Endothelial cell of umbilical vein (primary cell): ENCODE results near the gene SDCCAG8. TPM values are rescaled to one million over a fixed set of nuclear protein-coding genes. Genes with fewer than 3 reads are reported as not detected.

Experiments
- BruUV-seq: library from RNA; stranded (reverse); fragments of 400-500 nt; replicated peaks from 2 replicates; lab custom pipeline; 2021; lab: Mats Ljungman, UMichigan
- CTCF ChIA-PET: fragments of 300-600, 350-600 bp; sonication (Branson Sonifier 250); formaldehyde crosslinking; loops from one replicate; lab custom pipeline; 2021; ENCODE audit warnings: antibody characterized with exemption, inconsistent platforms; lab: Charles Lee
- POLR2A ChIA-PET: fragments of 300-600, 350-600 bp; sonication (Branson Sonifier 250); formaldehyde crosslinking; loops from one replicate; lab custom pipeline; 2021; ENCODE audit warnings: antibody characterized with exemption, inconsistent platforms; lab: Charles Lee
- DNase-seq: peaks from one replicate; pipeline ENCODE4 v3.0.0-alpha.2; 2011; ENCODE audit warnings: low read depth, low spot score
- FAIRE-seq: peaks from 2 replicates; lab custom pipeline; 2011; peaks lifted over from hg19 to GRCh38; lab: Jason Lieb, UNC
- H2AFZ ChIP-seq: 2 replicates; pipeline ENCODE4 v1.6.0; 2012; ENCODE audit warnings: low read depth, low read length, control low read depth, inconsistent platforms
- H3K27ac ChIP-seq: 2 replicates; pipeline ENCODE4 v1.5.1; 2011; ENCODE audit warnings: low read depth, mild to moderate bottlenecking, control low read depth, low read length, moderate library complexity; ENCODE audit not compliant: insufficient read depth
- H3K27me3 ChIP-seq, 2 experiments: 2 replicates each; pipeline versions ENCODE4 v1.6.0 to v1.6.1; 2011; ENCODE audit warnings: low read length in 2 of 2, mixed read lengths in 1 of 2; ENCODE audit not compliant: control insufficient read depth in 2 of 2, insufficient read depth in 2 of 2
- H3K36me3 ChIP-seq, 2 experiments: 2 replicates in 1 of 2; 3 replicates in 1 of 2; pipeline ENCODE4 v1.5.1; 2011; ENCODE audit warnings: low read length in 2 of 2, mild to moderate bottlenecking in 1 of 2, moderate library complexity in 1 of 2; ENCODE audit not compliant: control insufficient read depth in 2 of 2, insufficient read depth in 2 of 2; ENCODE audit errors: extremely low read depth in 1 of 2
- H3K4me1 ChIP-seq: 3 replicates; pipeline ENCODE4 v1.5.1; 2011; ENCODE audit warnings: mild to moderate bottlenecking, low read length; ENCODE audit not compliant: control insufficient read depth, insufficient read depth; ENCODE audit errors: extremely low read depth
- H3K4me2 ChIP-seq: 2 replicates; pipeline ENCODE4 v1.6.1; 2011; ENCODE audit warnings: low read length, control low read depth, mixed read lengths; ENCODE audit not compliant: insufficient read depth
- H3K4me3 ChIP-seq, 3 experiments: fragments of 200-600 bp in 1 of 3; sonication (generic), shearing (Covaris generic) in 1 of 3; replicated peaks in 1 of 3; 2 replicates each; pipeline ENCODE4 v1.5.1; 2011 to 2016; ENCODE audit warnings: control low read depth in 3 of 3, low read length in 3 of 3, mild to moderate bottlenecking in 2 of 3, inconsistent platforms in 1 of 3, low read depth in 1 of 3, moderate library complexity in 1 of 3; ENCODE audit not compliant: insufficient read depth in 1 of 3
- H3K79me2 ChIP-seq: 2 replicates; pipeline ENCODE4 v1.6.0; 2012; ENCODE audit warnings: low read length, inconsistent platforms; ENCODE audit not compliant: control insufficient read depth, insufficient read depth
- H3K9ac ChIP-seq: replicated peaks from 2 replicates; pipeline ENCODE3; 2011; ENCODE audit warnings: low read length, control low read depth; ENCODE audit not compliant: insufficient read depth; ENCODE audit errors: extremely low read depth
- H3K9me1 ChIP-seq: replicated peaks from 3 replicates; pipeline ENCODE4 v1.6.0; 2011; ENCODE audit warnings: mild to moderate bottlenecking, low read length; ENCODE audit not compliant: control insufficient read depth, insufficient read depth; ENCODE audit errors: extremely low read depth
- H3K9me3 ChIP-seq: replicated peaks from 2 replicates; pipeline ENCODE4 v1.5.1; 2012; ENCODE audit warnings: low read length, inconsistent platforms; ENCODE audit not compliant: control insufficient read depth, insufficient read depth
- H4K20me1 ChIP-seq: replicated peaks from 2 replicates; pipeline ENCODE3; 2011; ENCODE audit warnings: mild to moderate bottlenecking, low read length; ENCODE audit not compliant: control insufficient read depth, insufficient read depth; ENCODE audit errors: extremely low read depth
- CTCF ChIP-seq, 2 donors: IDR thresholded peaks; 1 replicate in 1 of 2; 2 replicates in 1 of 2; pipeline ENCODE4 v1.5.1; 2011; ENCODE audit warnings: low read length in 2 of 2, mild to moderate bottlenecking in 2 of 2, moderate library complexity in 2 of 2, control low read depth in 1 of 2, inconsistent platforms in 1 of 2, low read depth in 1 of 2; ENCODE audit not compliant: insufficient read depth in 1 of 2; ENCODE audit errors: extremely low read depth in 1 of 2
- EZH2 ChIP-seq: IDR thresholded peaks from 2 replicates; pipeline ENCODE4 v1.6.1; 2012; ENCODE audit warnings: borderline replicate concordance, low read depth, mild to moderate bottlenecking, moderate library complexity, low read length, inconsistent platforms; ENCODE audit not compliant: severe bottlenecking
- FOS ChIP-seq: IDR thresholded peaks from 2 replicates; pipeline ENCODE4 v1.6.1; 2011; ENCODE audit warnings: mild to moderate bottlenecking, low read length, moderate library complexity, borderline replicate concordance; ENCODE audit not compliant: insufficient read depth
- GATA2 ChIP-seq: IDR thresholded peaks from 2 replicates; pipeline ENCODE4 v1.7.0; 2011; ENCODE audit warnings: low read depth, mild to moderate bottlenecking, moderate library complexity, mixed read lengths, low read length; ENCODE audit not compliant: insufficient read length, insufficient read depth
- JUN ChIP-seq: IDR thresholded peaks from 2 replicates; pipeline ENCODE4 v1.6.1; 2011; ENCODE audit warnings: borderline replicate concordance, low read depth; ENCODE audit not compliant: insufficient read length, insufficient read depth
- MYC ChIP-seq: IDR thresholded peaks from one replicate; pipeline ENCODE4 v1.6.1; 2011; ENCODE audit warnings: mild to moderate bottlenecking, low read depth, low read length
- POLR2A ChIP-seq: IDR thresholded peaks from 2 replicates; pipeline ENCODE4 v1.6.1; 2012; ENCODE audit warnings: low read depth, mild to moderate bottlenecking, control low read depth, low read length
- dilution Hi-C: fragments of 300-500 bp; cut with MboI; formaldehyde crosslinking; loops from one replicate; pipeline ENCODE4 v1.15.0; 2019; ENCODE audit warnings: low sequenced_read_pairs; ENCODE audit not compliant: extremely low pct_ligation_motif_present
- intact Hi-C: fragments of 100-400 bp; cut with micrococcal nuclease; formaldehyde crosslinking; loops from one replicate; pipeline ENCODE4 v1.10.0; 2022
- polyA plus RNA-seq, 4 experiments: library from polyadenylated mRNA; depleted of rRNA in 3 of 4; stranded (reverse) in 3 of 4; unstranded in 1 of 4; fragments of >200 nt; gene quantifications; 2 replicates each; pipeline versions ENCODE4 v1.2.1 to v1.2.3, GENCODE V29; 2011 to 2012; ENCODE audit warnings: missing spikeins in 1 of 4
- total RNA-seq: library from RNA; stranded (reverse); gene quantifications from 2 replicates; pipeline ENCODE4 v1.2.3, GENCODE V29; 2021

The SDCCAG8 gene
- total and polyA plus RNA-seq, 2 donors (not counting 3 experiments of a cell fraction or from before 2014, with no cell fraction given): 14.6 to 25.7 TPM

- Histone ChIP-seq H4K20me1 (no peaks in the 10 kb centered on the region), H3K79me2 (no peaks in the 10 kb centered on the region), H3K9me3 (no peaks in the 10 kb centered on the region), H3K4me2 (no peak overlapping the region), H3K4me3 (no peak overlapping the region), H3K9ac (no peak overlapping the region), H3K27ac (no peak overlapping the region), H3K9me1 (no peaks in the 10 kb centered on the region), H2AFZ (no peak overlapping the region), H3K27me3 (no peaks in the 10 kb centered on the region), H3K36me3 (no peaks in the 10 kb centered on the region), H3K4me1 (peaks cover 19% of the 10 kb centered on the region)
- no TSS peak for BruUV-seq
- ChIA-PET CTCF (interaction anchor here (5.8 kb wide), 1 partner anchor 69 kb away, joined by 92 read pairs; no protein-coding TSS in a partner anchor), POLR2A (no interaction called here)
- intact Hi-C loops (no loop called here), dilution Hi-C loops (no loop called here)
- FAIRE-seq: no peak
- no peak for TF ChIP-seq CTCF (IDR thresholded peaks at IDR 0.05; ENCODE audit: extremely low read depth in 1 of 2, insufficient read depth in 1 of 2, low read depth in 1 of 2, low read length in 2 of 2)
- no peak for TF ChIP-seq JUN
- no peak for TF ChIP-seq FOS
- no peak for TF ChIP-seq GATA2
- TF ChIP-seq POLR2A: no peak
- TF ChIP-seq MYC: no peak
- no peak for TF ChIP-seq EZH2
- DNase-seq: no peak
Observed at GRCh38 chr1:243411472-243411871, 155.6 kb downstream of the SDCCAG8 start.
